MCF 10A (cell line): ENCODE results near the gene COL6A3. TPM values are rescaled to one million over a fixed set of nuclear protein-coding genes. Genes with fewer than 3 reads are reported as not detected.

Experiments
- BruUV-seq: library from RNA; stranded (reverse); fragments of 400-500 nt; replicated peaks from 2 replicates; lab custom pipeline; 2021; lab: Mats Ljungman, UMichigan
- CTCF ChIA-PET: fragments of 300-600 bp; sonication (Branson Sonifier 250); formaldehyde crosslinking; extraction: SDS; loops from one replicate; lab custom pipeline; 2021; ENCODE audit warnings: antibody characterized with exemption, inconsistent platforms; lab: Yijun Ruan, JAX
- POLR2A ChIA-PET: fragments of 300-600, 350-650 bp; sonication (Branson Sonifier 250); formaldehyde crosslinking; extraction: SDS; loops from one replicate; lab custom pipeline; 2020; ENCODE audit warnings: antibody characterized with exemption, inconsistent platforms; lab: Yijun Ruan, JAX
- DNase-seq: peaks from one replicate; pipeline ENCODE4 v3.0.0-alpha.2; 2018; ENCODE audit not compliant: unreplicated experiment
- H3K27ac Mint-ChIP-seq: one replicate; pipeline ENCODE4 v1.8.0; 2022; ENCODE audit warnings: mild to moderate bottlenecking, low read depth, mixed read lengths; ENCODE audit not compliant: unreplicated experiment
- H3K27me3 Mint-ChIP-seq: one replicate; pipeline ENCODE4 v1.8.0; 2022; ENCODE audit warnings: mixed read lengths; ENCODE audit not compliant: insufficient read depth, unreplicated experiment
- H3K36me3 Mint-ChIP-seq: one replicate; pipeline ENCODE4 v1.8.0; 2022; ENCODE audit warnings: mild to moderate bottlenecking, moderate library complexity, mixed read lengths; ENCODE audit not compliant: insufficient read depth, unreplicated experiment
- H3K4me1 Mint-ChIP-seq: one replicate; pipeline ENCODE4 v1.8.0; 2022; ENCODE audit warnings: mixed read lengths; ENCODE audit not compliant: insufficient read depth, unreplicated experiment
- H3K4me3 Mint-ChIP-seq: one replicate; pipeline ENCODE4 v1.8.0; 2022; ENCODE audit warnings: mild to moderate bottlenecking, moderate library complexity, mixed read lengths; ENCODE audit not compliant: unreplicated experiment
- H3K9me3 Mint-ChIP-seq: one replicate; pipeline ENCODE4 v1.8.0; 2022; ENCODE audit warnings: mixed read lengths; ENCODE audit not compliant: unreplicated experiment
- CTCF ChIP-seq: fragments of 200-600 bp; IDR thresholded peaks from one replicate; pipeline ENCODE4 v1.8.0; 2022; ENCODE audit warnings: antibody characterized with exemption, mild to moderate bottlenecking; ENCODE audit not compliant: unreplicated experiment
- intact Hi-C: fragments of 100-400 bp; cut with micrococcal nuclease; formaldehyde crosslinking; loops from 2 replicates; pipeline ENCODE4 v1.14.1; 2022
- total RNA-seq: library from RNA; stranded (reverse); gene quantifications from 2 replicates; pipeline ENCODE4 v1.2.3, GENCODE V29; 2022

COL6A3 gene
- total RNA-seq, 1 experiment from 2014 or later = 0.19 TPM

- no peak for TF ChIP-seq CTCF
- Mint-ChIP-seq H3K4me3 (no peak overlapping the region), H3K9me3 (peaks cover 7% of the 10 kb centered on the region), H3K4me1 (peaks cover 51% of the 10 kb centered on the region), H3K27me3 (no peaks in the 10 kb centered on the region), H3K36me3 (no peaks in the 10 kb centered on the region), H3K27ac (peak overlapping the region; percentile 86)
- POLR2A ChIA-PET = interaction anchor here (1.8 kb wide), 1 partner anchor 205 kb away, joined by 4 read pairs; no protein-coding TSS in a partner anchor
- CTCF ChIA-PET = no interaction called here
- BruUV-seq = no TSS peak
- intact Hi-C loops = loop anchor here (10.0 kb wide), 1 partner anchor 202 kb away; no protein-coding TSS in a partner anchor
- DNase-seq = no peak
Observed at GRCh38 chr2:237296756-237297155, 117.2 kb downstream of the COL6A3 start.

GRCh38 chr2:237295889-237296480 lies 118.0 kb downstream of the COL6A3 start:
- CTCF ChIA-PET = no interaction called here
- DNase-seq = no peak
- Mint-ChIP-seq H3K36me3 (no peaks in the 10 kb centered on the region), H3K4me3 (no peak overlapping the region), H3K27me3 (no peaks in the 10 kb centered on the region), H3K9me3 (peaks cover 7% of the 10 kb centered on the region), H3K27ac (no peak overlapping the region), H3K4me1 (peaks cover 56% of the 10 kb centered on the region)
- no peak for TF ChIP-seq CTCF
- BruUV-seq = no TSS peak
- POLR2A ChIA-PET = interaction anchor here (1.8 kb wide), 1 partner anchor 205 kb away, joined by 4 read pairs; no protein-coding TSS in a partner anchor
- intact Hi-C loops = loop anchor here (10.0 kb wide), 1 partner anchor 201 kb away; no protein-coding TSS in a partner anchor

- ChIA-PET POLR2A (interaction anchor here (0.6 to 1.2 kb wide), 4 partner anchors 26 to 208 kb away, joined by 3 read pairs; no protein-coding TSS in a partner anchor), CTCF (interaction anchor here (0.5 to 1.7 kb wide), 4 partner anchors 10 to 207 kb away, joined by 3 to 6 read pairs (median 4); no protein-coding TSS in a partner anchor)
- Mint-ChIP-seq H3K36me3 (no peaks in the 10 kb centered on the region), H3K27ac (no peak overlapping the region), H3K9me3 (peaks cover 7% of the 10 kb centered on the region), H3K27me3 (no peaks in the 10 kb centered on the region), H3K4me1 (peaks cover 51% of the 10 kb centered on the region), H3K4me3 (no peak overlapping the region)
- no peak for DNase-seq
- no TSS peak for BruUV-seq
- no peak for TF ChIP-seq CTCF
- intact Hi-C loops = loop anchor here (10.0 kb wide), 1 partner anchor 200 kb away; no protein-coding TSS in a partner anchor
Observed at GRCh38 chr2:237294460-237294859, 119.5 kb downstream of the COL6A3 start.

GRCh38 chr2:237293978-237294377 lies 120.0 kb downstream of the COL6A3 start:
- ChIA-PET POLR2A (interaction anchor here (0.6 to 1.2 kb wide), 4 partner anchors 26 to 207 kb away, joined by 3 read pairs; no protein-coding TSS in a partner anchor), CTCF (interaction anchor here (0.6 to 1.7 kb wide), 4 partner anchors 10 to 207 kb away, joined by 3 to 6 read pairs (median 4); no protein-coding TSS in a partner anchor)
- intact Hi-C loops = loop anchor here (10.0 kb wide), 1 partner anchor 199 kb away; no protein-coding TSS in a partner anchor
- H3K36me3 Mint-ChIP-seq = no peaks in the 10 kb centered on the region
- peaks cover 54% of the 10 kb centered on the region for H3K4me1 Mint-ChIP-seq
- H3K9me3 Mint-ChIP-seq = peaks cover 8% of the 10 kb centered on the region
- H3K27me3 Mint-ChIP-seq = no peaks in the 10 kb centered on the region
- H3K27ac Mint-ChIP-seq = no peak overlapping the region
- no TSS peak for BruUV-seq
- no peak overlapping the region for H3K4me3 Mint-ChIP-seq
- no peak for DNase-seq
- no peak for TF ChIP-seq CTCF
